BLaER1 (cell line): Measurements from ENCODE around the gene MEGF11.

Experiments
- H3K27ac ChIP-seq: shearing (Covaris generic); formaldehyde crosslinking; 2 replicates; pipeline ENCODE4 v1.8.1; 2022
- H3K27me3 ChIP-seq: shearing (Covaris generic); formaldehyde crosslinking; 2 replicates; pipeline ENCODE4 v1.8.1; 2022
- H3K36me3 ChIP-seq: shearing (Covaris generic); formaldehyde crosslinking; 2 replicates; pipeline ENCODE4 v1.8.1; 2022
- H3K4me1 ChIP-seq: shearing (Covaris generic); formaldehyde crosslinking; 2 replicates; pipeline ENCODE4 v1.8.1; 2022
- H3K4me2 ChIP-seq: shearing (Covaris generic); formaldehyde crosslinking; 2 replicates; pipeline ENCODE4 v1.8.1; 2022
- H3K4me3 ChIP-seq: shearing (Covaris generic); formaldehyde crosslinking; 2 replicates; pipeline ENCODE4 v1.8.1; 2022
- H3K9ac ChIP-seq: shearing (Covaris generic); formaldehyde crosslinking; 2 replicates; pipeline ENCODE4 v1.8.1; 2022
- H3K9me3 ChIP-seq: shearing (Covaris generic); formaldehyde crosslinking; 2 replicates; pipeline ENCODE4 v1.8.1; 2022
- H4K20me1 ChIP-seq: shearing (Covaris generic); formaldehyde crosslinking; 2 replicates; pipeline ENCODE4 v1.8.1; 2022
- Cebpa-rat ChIP-seq: shearing (Covaris generic); IDR thresholded peaks from 2 replicates; pipeline ENCODE4 v1.8.1; 2022

Gene MEGF11

GRCh38 chr15:66241087-66241907 lies 12.3 kb downstream of the MEGF11 start:
- no peaks in the 10 kb centered on the region for H3K9me3 ChIP-seq
- H3K27me3 ChIP-seq, result no peaks in the 10 kb centered on the region
- H3K4me2 ChIP-seq, result no peak overlapping the region
- H3K4me3 ChIP-seq, result no peak overlapping the region
- no peaks in the 10 kb centered on the region for H3K36me3 ChIP-seq
- no peak overlapping the region for H3K27ac ChIP-seq
- no peak for TF ChIP-seq Cebpa-rat
- H3K4me1 ChIP-seq, result no peaks in the 10 kb centered on the region
- no peak overlapping the region for H3K9ac ChIP-seq
- no peaks in the 10 kb centered on the region for H4K20me1 ChIP-seq

GRCh38 chr15:66240240-66240794 lies 13.2 kb downstream of the MEGF11 start:
- Histone ChIP-seq H3K36me3 (no peaks in the 10 kb centered on the region), H3K27me3 (no peaks in the 10 kb centered on the region), H3K4me3 (no peak overlapping the region), H3K9me3 (no peaks in the 10 kb centered on the region), H3K9ac (no peak overlapping the region), H3K4me1 (no peaks in the 10 kb centered on the region), H3K27ac (no peak overlapping the region), H4K20me1 (no peaks in the 10 kb centered on the region), H3K4me2 (no peak overlapping the region)
- no peak for TF ChIP-seq Cebpa-rat

GRCh38 chr15:66239514-66239913 lies 14.0 kb downstream of the MEGF11 start:
- TF ChIP-seq Cebpa-rat, result no peak
- Histone ChIP-seq H3K9ac (no peak overlapping the region), H3K4me2 (no peak overlapping the region), H3K36me3 (no peaks in the 10 kb centered on the region), H3K4me1 (no peaks in the 10 kb centered on the region), H4K20me1 (no peaks in the 10 kb centered on the region), H3K27me3 (no peaks in the 10 kb centered on the region), H3K4me3 (no peak overlapping the region), H3K9me3 (no peaks in the 10 kb centered on the region), H3K27ac (no peak overlapping the region)

GRCh38 chr15:66238318-66238717 lies 15.2 kb downstream of the MEGF11 start:
- Histone ChIP-seq H3K36me3 (no peaks in the 10 kb centered on the region), H3K27ac (no peak overlapping the region), H3K9ac (no peak overlapping the region)

GRCh38 chr15:66237513-66238235 lies 15.9 kb downstream of the MEGF11 start:
- H3K4me3 ChIP-seq, result no peak overlapping the region
- H3K4me1 ChIP-seq, result no peaks in the 10 kb centered on the region
- no peaks in the 10 kb centered on the region for H3K9me3 ChIP-seq
- TF ChIP-seq Cebpa-rat, result no peak
- H3K27ac ChIP-seq, result no peak overlapping the region
- no peak overlapping the region for H3K4me2 ChIP-seq
- no peaks in the 10 kb centered on the region for H3K36me3 ChIP-seq
- no peaks in the 10 kb centered on the region for H3K27me3 ChIP-seq
- H3K9ac ChIP-seq, result no peak overlapping the region
- H4K20me1 ChIP-seq, result no peaks in the 10 kb centered on the region

More at GRCh38 chr15:66238318-66238717, 15.2 kb downstream of the MEGF11 start:
- no peak for TF ChIP-seq Cebpa-rat
- Histone ChIP-seq H4K20me1 (no peaks in the 10 kb centered on the region), H3K4me1 (no peaks in the 10 kb centered on the region), H3K4me2 (no peak overlapping the region), H3K4me3 (no peak overlapping the region), H3K9me3 (no peaks in the 10 kb centered on the region), H3K27me3 (no peaks in the 10 kb centered on the region)

GRCh38 chr15:66236806-66237375 lies 16.7 kb downstream of the MEGF11 start:
- H3K27ac ChIP-seq, result no peak overlapping the region
- no peaks in the 10 kb centered on the region for H3K36me3 ChIP-seq
- no peaks in the 10 kb centered on the region for H3K4me1 ChIP-seq
- no peaks in the 10 kb centered on the region for H3K9me3 ChIP-seq
- no peak overlapping the region for H3K9ac ChIP-seq
- H4K20me1 ChIP-seq, result no peaks in the 10 kb centered on the region
- no peak for TF ChIP-seq Cebpa-rat
- H3K27me3 ChIP-seq, result no peaks in the 10 kb centered on the region
- H3K4me3 ChIP-seq, result no peak overlapping the region
- no peak overlapping the region for H3K4me2 ChIP-seq

- H3K9ac ChIP-seq, result no peak overlapping the region
- no peaks in the 10 kb centered on the region for H3K36me3 ChIP-seq
- no peaks in the 10 kb centered on the region for H3K27me3 ChIP-seq
- H4K20me1 ChIP-seq, result no peaks in the 10 kb centered on the region
- H3K4me3 ChIP-seq, result no peak overlapping the region
- no peaks in the 10 kb centered on the region for H3K9me3 ChIP-seq
- no peak overlapping the region for H3K4me2 ChIP-seq
- no peak overlapping the region for H3K27ac ChIP-seq
- no peak for TF ChIP-seq Cebpa-rat
- no peaks in the 10 kb centered on the region for H3K4me1 ChIP-seq
Observed at GRCh38 chr15:66235866-66236265, 17.7 kb downstream of the MEGF11 start.

GRCh38 chr15:66234798-66235197 lies 18.8 kb downstream of the MEGF11 start:
- peaks cover 4% of the 10 kb centered on the region for H3K4me1 ChIP-seq
- H3K27me3 ChIP-seq, result no peaks in the 10 kb centered on the region
- TF ChIP-seq Cebpa-rat, result no peak
- no peak overlapping the region for H3K27ac ChIP-seq
- H3K4me3 ChIP-seq, result no peak overlapping the region
- H4K20me1 ChIP-seq, result no peaks in the 10 kb centered on the region
- no peaks in the 10 kb centered on the region for H3K36me3 ChIP-seq
- H3K4me2 ChIP-seq, result no peak overlapping the region
- no peaks in the 10 kb centered on the region for H3K9me3 ChIP-seq
- no peak overlapping the region for H3K9ac ChIP-seq

- no peaks in the 10 kb centered on the region for H3K27me3 ChIP-seq
- no peak overlapping the region for H3K9ac ChIP-seq
- H3K36me3 ChIP-seq, result no peaks in the 10 kb centered on the region
- H3K4me2 ChIP-seq, result no peak overlapping the region
- no peaks in the 10 kb centered on the region for H3K9me3 ChIP-seq
- H4K20me1 ChIP-seq, result no peaks in the 10 kb centered on the region
- no peak overlapping the region for H3K27ac ChIP-seq
- no peak overlapping the region for H3K4me3 ChIP-seq
- no peak for TF ChIP-seq Cebpa-rat
- peaks cover 9% of the 10 kb centered on the region for H3K4me1 ChIP-seq
Observed at GRCh38 chr15:66233487-66234415, 19.8 kb downstream of the MEGF11 start.
